Spinal cord (tissue), 10 donors: ENCODE results near the gene ITIH5. TPM values are rescaled to one million over a fixed set of nuclear protein-coding genes. Genes with fewer than 3 reads are reported as not detected.

Experiments
- DNase-seq, 6 donors: peaks; one replicate each; pipeline versions ENCODE4 v3.0.0 to v3.0.0-alpha.2; 2013 to 2015; ENCODE audit warnings: low spot score in 6 of 6, low read depth in 4 of 6
- H3K27ac ChIP-seq: one replicate; pipeline ENCODE4 v1.5.1; 2013; ENCODE audit warnings: low read depth, low read length, control low read depth
- H3K27me3 ChIP-seq: one replicate; pipeline ENCODE4 v1.6.1; 2013; ENCODE audit warnings: low read length; ENCODE audit not compliant: control insufficient read depth, insufficient read depth
- H3K36me3 ChIP-seq: one replicate; pipeline ENCODE4 v1.6.1; 2013; ENCODE audit warnings: low read length; ENCODE audit not compliant: control insufficient read depth, insufficient read depth
- H3K4me1 ChIP-seq: one replicate; pipeline ENCODE4 v1.6.1; 2013; ENCODE audit warnings: low read length; ENCODE audit not compliant: control insufficient read depth, insufficient read depth
- H3K4me3 ChIP-seq: one replicate; pipeline ENCODE4 v1.5.1; 2013; ENCODE audit warnings: low read depth, low read length, control low read depth
- H3K9me3 ChIP-seq: one replicate; pipeline ENCODE4 v1.6.1; 2013; ENCODE audit warnings: low read length; ENCODE audit not compliant: control insufficient read depth, insufficient read depth
- WGBS: methylation state at CpG from one replicate; pipeline ENCODE4 v1.1.5; 2013; ENCODE audit warnings: missing lambda C conversion rate; ENCODE audit not compliant: insufficient coverage; 5-methylcytosine and 5-hydroxymethylcytosine counted together
- polyA plus RNA-seq, 2 donors: library from polyadenylated mRNA; unstranded; fragments of 120-200 nt; gene quantifications; one replicate each; pipeline ENCODE4 v1.2.1, GENCODE V29; 2013; ENCODE audit not compliant: insufficient read length in 2 of 2
- total RNA-seq, 2 donors: library from RNA; depleted of rRNA in 1 of 2; stranded (reverse); fragments of 120-200 nt in 1 of 2; fragments of >200 nt in 1 of 2; gene quantifications; one replicate each; pipeline versions ENCODE4 v1.2.3 to v1.2.4, GENCODE V29; 2013 to 2014
- donor health status: healthy.

ITIH5 gene
- total and polyA plus RNA-seq, 4 donors, result 32.4 to 132 (median 56.4) TPM

GRCh38 chr10:7596356-7596755, 70.4 kb downstream of the ITIH5 start:
- Histone ChIP-seq H3K36me3 (no peaks in the 10 kb centered on the region), H3K27me3 (no peaks in the 10 kb centered on the region), H3K4me3 (no peak overlapping the region), H3K9me3 (no peaks in the 10 kb centered on the region), H3K4me1 (peaks cover 9% of the 10 kb centered on the region), H3K27ac (peak overlapping the region; percentile 68)
- peak in 1 of 6 donors; percentile 27 for DNase-seq
- WGBS, result 79% methylated on average over 6 of the region's 6 CpGs

GRCh38 chr10:7593905-7594304, 72.9 kb downstream of the ITIH5 start:
- Histone ChIP-seq H3K4me3 (no peak overlapping the region), H3K27ac (no peak overlapping the region), H3K9me3 (no peaks in the 10 kb centered on the region), H3K27me3 (no peaks in the 10 kb centered on the region), H3K4me1 (peaks cover 7% of the 10 kb centered on the region), H3K36me3 (no peaks in the 10 kb centered on the region)
- 85% methylated on average over 4 of the region's 4 CpGs for WGBS
- no peak for DNase-seq

GRCh38 chr10:7593063-7593462, 73.7 kb downstream of the ITIH5 start:
- DNase-seq, result peak in 1 of 6 donors; percentile 16
- Histone ChIP-seq H3K4me1 (peaks cover 7% of the 10 kb centered on the region), H3K9me3 (no peaks in the 10 kb centered on the region), H3K4me3 (no peak overlapping the region), H3K27me3 (no peaks in the 10 kb centered on the region), H3K36me3 (no peaks in the 10 kb centered on the region), H3K27ac (no peak overlapping the region)
- 60% methylated on average over 4 of the region's 4 CpGs for WGBS

- H3K36me3 ChIP-seq, result no peaks in the 10 kb centered on the region
- H3K9me3 ChIP-seq, result no peaks in the 10 kb centered on the region
- no peak for DNase-seq
- H3K27ac ChIP-seq, result no peak overlapping the region
- H3K27me3 ChIP-seq, result no peaks in the 10 kb centered on the region
- no peak overlapping the region for H3K4me3 ChIP-seq
- WGBS, result 90% methylated on average over 5 of the region's 5 CpGs
- peaks cover 7% of the 10 kb centered on the region for H3K4me1 ChIP-seq
Measured at GRCh38 chr10:7592627-7593026, 74.1 kb downstream of the ITIH5 start.

- H3K4me3 ChIP-seq, result no peak overlapping the region
- H3K4me1 ChIP-seq, result peaks cover 7% of the 10 kb centered on the region
- no peak overlapping the region for H3K27ac ChIP-seq
- no peaks in the 10 kb centered on the region for H3K9me3 ChIP-seq
- H3K36me3 ChIP-seq, result no peaks in the 10 kb centered on the region
- WGBS, result 94% methylated on average over 5 of the region's 9 CpGs
- H3K27me3 ChIP-seq, result peaks cover 2% of the 10 kb centered on the region
- no peak for DNase-seq
Measured at GRCh38 chr10:7590271-7590670, 76.5 kb downstream of the ITIH5 start.

GRCh38 chr10:7589748-7590147, 77.0 kb downstream of the ITIH5 start:
- H3K9me3 ChIP-seq, result no peaks in the 10 kb centered on the region
- H3K36me3 ChIP-seq, result no peaks in the 10 kb centered on the region
- peaks cover 7% of the 10 kb centered on the region for H3K4me1 ChIP-seq
- no peak for DNase-seq
- H3K4me3 ChIP-seq, result no peak overlapping the region
- WGBS, result 84% methylated on average over 10 of the region's 10 CpGs
- peaks cover 2% of the 10 kb centered on the region for H3K27me3 ChIP-seq
- no peak overlapping the region for H3K27ac ChIP-seq

GRCh38 chr10:7587865-7588188, 78.9 kb downstream of the ITIH5 start:
- WGBS, result 97% methylated on average over 4 of the region's 6 CpGs
- no peak for DNase-seq
- H3K36me3 ChIP-seq, result no peaks in the 10 kb centered on the region

GRCh38 chr10:7587168-7587864, 79.5 kb downstream of the ITIH5 start:
- 85% methylated on average over 11 of the region's 13 CpGs for WGBS
- peaks cover 2% of the 10 kb centered on the region for H3K27me3 ChIP-seq
- H3K4me1 ChIP-seq, result peaks cover 5% of the 10 kb centered on the region
- no peak for DNase-seq
- H3K27ac ChIP-seq, result no peak overlapping the region
- no peak overlapping the region for H3K4me3 ChIP-seq
- H3K9me3 ChIP-seq, result no peaks in the 10 kb centered on the region
- no peaks in the 10 kb centered on the region for H3K36me3 ChIP-seq

More at GRCh38 chr10:7587865-7588188, 78.9 kb downstream of the ITIH5 start:
- peaks cover 2% of the 10 kb centered on the region for H3K27me3 ChIP-seq
- H3K27ac ChIP-seq, result no peak overlapping the region
- H3K4me1 ChIP-seq, result peaks cover 8% of the 10 kb centered on the region
- H3K4me3 ChIP-seq, result no peak overlapping the region
- no peaks in the 10 kb centered on the region for H3K9me3 ChIP-seq

- Histone ChIP-seq H3K4me1 (peaks cover 5% of the 10 kb centered on the region), H3K9me3 (no peaks in the 10 kb centered on the region), H3K36me3 (no peaks in the 10 kb centered on the region), H3K4me3 (no peak overlapping the region), H3K27ac (no peak overlapping the region), H3K27me3 (peaks cover 2% of the 10 kb centered on the region)
- DNase-seq, result no peak
- WGBS, result 100% methylated on average over 4 of the region's 8 CpGs
Measured at GRCh38 chr10:7585228-7585627, 81.5 kb downstream of the ITIH5 start.

- Histone ChIP-seq H3K27ac (no peak overlapping the region), H3K4me1 (peaks cover 5% of the 10 kb centered on the region), H3K9me3 (no peaks in the 10 kb centered on the region), H3K36me3 (no peaks in the 10 kb centered on the region), H3K27me3 (peaks cover 2% of the 10 kb centered on the region), H3K4me3 (no peak overlapping the region)
- peak in 1 of 6 donors; percentile 65 for DNase-seq
- no CpG with 5 or more reads among the region's 3 CpGs for WGBS
Measured at GRCh38 chr10:7583626-7584025, 83.1 kb downstream of the ITIH5 start.
